DND-41 (cell line): ENCODE results near the gene MAML3.
A peak's percentile ranks its signal among the peaks of the same experiment; 100 is the strongest.

Experiments
- ATAC-seq: fragments of 200-7000 bp; cut with Tn5 transposase; 3 replicates; pipeline ENCODE4 v1.9.1; 2021; ENCODE audit warnings: low read depth; ENCODE audit not compliant: insufficient read depth
- DNase-seq: peaks from one replicate; pipeline ENCODE4 v3.0.0-alpha.2; 2020
- H2AFZ ChIP-seq: 2 replicates; pipeline ENCODE4 v1.6.0; 2012; ENCODE audit warnings: low read depth, low read length
- H3K27ac ChIP-seq: 2 replicates; pipeline ENCODE4 v1.5.1; 2012; ENCODE audit warnings: low read length, inconsistent platforms
- H3K27me3 ChIP-seq: fragments of 200-600 bp; sonication (generic); 2 replicates; pipeline ENCODE4 v1.6.0; 2012; ENCODE audit warnings: low read length, mild to moderate bottlenecking, inconsistent platforms; ENCODE audit not compliant: insufficient read depth, poor library complexity
- H3K36me3 ChIP-seq: 2 replicates; pipeline ENCODE4 v1.5.1; 2012; ENCODE audit warnings: low read length, inconsistent platforms; ENCODE audit not compliant: insufficient read depth
- H3K4me1 ChIP-seq: 2 replicates; pipeline ENCODE4 v1.5.1; 2012; ENCODE audit warnings: mild to moderate bottlenecking, low read length; ENCODE audit not compliant: insufficient read depth
- H3K4me2 ChIP-seq: 2 replicates; pipeline ENCODE4 v1.6.0; 2012; ENCODE audit warnings: mild to moderate bottlenecking, moderate library complexity, low read length, inconsistent platforms; ENCODE audit not compliant: insufficient read depth
- H3K4me3 ChIP-seq, 2 experiments: fragments of 200-600 bp in 1 of 2; shearing (Covaris generic) in 1 of 2; 2 replicates each; pipeline ENCODE4 v1.5.1; 2012 to 2016; ENCODE audit warnings: inconsistent platforms in 2 of 2, low read length in 2 of 2, mild to moderate bottlenecking in 2 of 2, low read depth in 1 of 2, moderate library complexity in 1 of 2
- H3K79me2 ChIP-seq: 2 replicates; pipeline ENCODE4 v1.6.0; 2012; ENCODE audit warnings: low read length, inconsistent platforms; ENCODE audit not compliant: insufficient read depth
- H3K9ac ChIP-seq: 2 replicates; pipeline ENCODE4 v1.6.0; 2012; ENCODE audit warnings: low read depth, mild to moderate bottlenecking, inconsistent platforms, low read length, moderate library complexity
- H3K9me3 ChIP-seq: 2 replicates; pipeline ENCODE4 v1.5.1; 2012; ENCODE audit warnings: low read length, moderate library complexity, mild to moderate bottlenecking, inconsistent platforms; ENCODE audit not compliant: insufficient read depth, severe bottlenecking
- H4K20me1 ChIP-seq: 2 replicates; pipeline ENCODE4 v1.6.0; 2012; ENCODE audit warnings: low read length; ENCODE audit not compliant: insufficient read depth
- EZH2 ChIP-seq: IDR thresholded peaks from 3 replicates; pipeline ENCODE4 v1.6.1; 2012; ENCODE audit warnings: borderline replicate concordance, low read depth, mild to moderate bottlenecking, moderate library complexity, low read length, inconsistent platforms; ENCODE audit not compliant: severe bottlenecking
- TF ChIP-seq, protein P1 (sequence below): IDR thresholded peaks from 2 replicates; pipeline ENCODE4 v1.5.1; 2012; ENCODE audit warnings: borderline replicate concordance, low read length, moderate library complexity, mild to moderate bottlenecking; ENCODE audit not compliant: poor library complexity, severe bottlenecking; ENCODE audit errors: extremely low read depth

Gene MAML3

DNA sequence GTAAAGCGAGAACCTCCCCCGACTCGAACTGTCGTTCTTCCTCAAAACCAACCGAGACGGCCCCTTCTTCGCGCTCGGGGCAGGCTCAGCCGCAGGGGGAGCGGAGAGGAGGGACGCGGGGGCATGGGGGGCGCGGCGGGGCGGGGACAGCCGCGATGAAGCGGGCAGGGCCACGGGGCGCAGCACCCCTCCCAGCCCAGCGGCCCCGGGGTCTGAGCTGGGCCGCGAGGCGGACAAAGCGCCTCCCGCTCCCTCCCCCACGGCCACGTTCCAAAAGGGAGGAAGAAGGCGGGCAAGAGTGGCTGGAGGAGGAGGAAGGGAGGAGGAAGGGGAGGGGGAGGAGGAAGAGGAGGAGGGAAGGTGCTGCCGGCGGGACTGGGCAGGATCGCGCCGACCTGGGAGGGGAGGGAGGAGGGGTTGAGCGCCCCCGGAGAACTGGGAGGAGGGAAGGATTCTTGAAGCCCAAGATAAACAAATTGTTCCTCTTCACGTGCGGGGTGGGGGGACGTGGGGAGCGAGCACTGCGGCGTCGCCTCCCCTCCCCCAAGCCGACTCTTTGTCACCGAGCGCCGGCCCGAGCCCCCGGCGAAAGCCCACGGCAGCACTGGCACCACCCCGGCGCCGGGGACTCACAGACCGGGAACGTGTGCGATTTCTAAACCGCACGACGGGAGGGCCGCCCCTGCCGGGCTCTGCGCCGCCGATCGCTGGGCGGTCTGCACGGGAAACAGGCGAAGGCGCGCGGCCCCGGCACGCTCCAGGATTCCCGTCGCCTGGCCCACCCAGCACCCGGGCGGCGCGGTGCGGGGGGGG is 2.9 kb downstream of the MAML3 start:
- Histone ChIP-seq H3K9me3 (no peaks in the 10 kb centered on the region), H3K4me2 (peak overlapping the region; percentile 79), H3K4me1 (peaks cover 41% of the 10 kb centered on the region), H3K27me3 (peaks cover 7% of the 10 kb centered on the region), H3K79me2 (peaks cover 5% of the 10 kb centered on the region), H3K36me3 (no peaks in the 10 kb centered on the region), H4K20me1 (no peaks in the 10 kb centered on the region), H3K27ac (peak overlapping the region; percentile 82), H3K9ac (peak overlapping the region; percentile 70), H3K4me3 (peak overlapping the region; percentile 53 to 65), H2AFZ (peak overlapping the region; percentile 86)
- ATAC-seq = peak; percentile 58
- peak; percentile 92 for DNase-seq
- no peak for TF ChIP-seq EZH2
- TF ChIP-seq, protein P1, sequence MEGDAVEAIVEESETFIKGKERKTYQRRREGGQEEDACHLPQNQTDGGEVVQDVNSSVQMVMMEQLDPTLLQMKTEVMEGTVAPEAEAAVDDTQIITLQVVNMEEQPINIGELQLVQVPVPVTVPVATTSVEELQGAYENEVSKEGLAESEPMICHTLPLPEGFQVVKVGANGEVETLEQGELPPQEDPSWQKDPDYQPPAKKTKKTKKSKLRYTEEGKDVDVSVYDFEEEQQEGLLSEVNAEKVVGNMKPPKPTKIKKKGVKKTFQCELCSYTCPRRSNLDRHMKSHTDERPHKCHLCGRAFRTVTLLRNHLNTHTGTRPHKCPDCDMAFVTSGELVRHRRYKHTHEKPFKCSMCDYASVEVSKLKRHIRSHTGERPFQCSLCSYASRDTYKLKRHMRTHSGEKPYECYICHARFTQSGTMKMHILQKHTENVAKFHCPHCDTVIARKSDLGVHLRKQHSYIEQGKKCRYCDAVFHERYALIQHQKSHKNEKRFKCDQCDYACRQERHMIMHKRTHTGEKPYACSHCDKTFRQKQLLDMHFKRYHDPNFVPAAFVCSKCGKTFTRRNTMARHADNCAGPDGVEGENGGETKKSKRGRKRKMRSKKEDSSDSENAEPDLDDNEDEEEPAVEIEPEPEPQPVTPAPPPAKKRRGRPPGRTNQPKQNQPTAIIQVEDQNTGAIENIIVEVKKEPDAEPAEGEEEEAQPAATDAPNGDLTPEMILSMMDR = no peak

DNA sequence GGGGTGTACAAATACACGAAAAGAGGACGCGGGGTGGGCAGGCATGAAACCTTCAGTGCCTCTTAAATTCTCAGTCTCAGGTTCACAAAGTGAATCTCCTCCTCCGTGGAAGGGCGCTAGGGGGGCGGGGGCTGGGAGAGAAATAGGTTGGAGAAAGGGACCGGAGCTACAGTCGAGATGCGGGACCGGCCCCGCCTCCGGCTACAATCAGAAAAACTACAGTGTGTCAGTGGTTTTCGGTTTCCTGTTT is 3.4 kb downstream of the MAML3 start:
- peak overlapping the region; percentile 53 to 65; a peak in 3 of 4 replicates for H3K4me3 ChIP-seq
- H3K79me2 ChIP-seq = peaks cover 5% of the 10 kb centered on the region
- H4K20me1 ChIP-seq = no peaks in the 10 kb centered on the region
- no peak for TF ChIP-seq EZH2
- TF ChIP-seq, protein P1 = no peak
- peak overlapping the region; percentile 82 for H3K27ac ChIP-seq
- peak overlapping the region; percentile 60 for H2AFZ ChIP-seq
- no peak for DNase-seq
- peaks cover 40% of the 10 kb centered on the region for H3K4me1 ChIP-seq
- peaks cover 7% of the 10 kb centered on the region for H3K27me3 ChIP-seq
- H3K9ac ChIP-seq = peak overlapping the region; percentile 70
- H3K36me3 ChIP-seq = no peaks in the 10 kb centered on the region
- ATAC-seq = no peak
- no peaks in the 10 kb centered on the region for H3K9me3 ChIP-seq
- peak overlapping the region; percentile 79 for H3K4me2 ChIP-seq

DNA sequence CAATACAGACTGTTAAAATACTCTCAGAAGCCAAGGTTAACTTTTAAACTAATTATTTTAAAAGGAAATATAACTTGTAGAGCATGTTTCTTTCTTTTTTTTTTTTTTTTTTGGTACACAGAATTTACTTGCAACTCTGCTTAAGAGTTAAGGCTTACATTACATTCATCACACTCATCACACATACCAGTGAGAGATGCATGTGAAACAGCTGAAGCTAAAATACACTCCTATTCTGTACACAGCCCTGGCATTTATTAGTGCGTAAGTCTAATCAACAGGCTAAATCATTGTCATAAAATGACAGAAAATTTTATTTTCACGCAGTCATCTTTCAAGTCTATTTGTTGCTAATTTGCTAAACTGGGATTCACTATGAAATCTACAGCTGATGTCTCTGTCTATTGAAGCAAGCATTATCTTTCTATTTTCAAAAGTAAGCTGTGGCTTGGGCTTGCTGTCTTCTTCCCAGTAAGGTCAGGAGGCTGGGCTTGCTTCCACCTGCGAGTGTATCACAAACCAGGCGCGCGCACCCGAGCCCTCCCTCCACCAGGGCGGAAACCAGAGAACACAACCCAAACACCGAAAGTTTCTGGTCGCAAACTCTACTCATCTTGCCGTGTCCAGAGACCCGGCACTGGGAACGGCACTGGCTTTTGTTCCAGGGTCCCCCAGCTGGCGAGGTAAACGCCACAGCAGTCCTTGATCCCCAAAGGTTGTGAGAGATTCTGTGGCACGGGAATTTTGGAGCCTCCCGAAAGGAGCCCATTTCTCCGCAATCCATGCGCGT is 3.9 kb downstream of the MAML3 start:
- ATAC-seq (peak; percentile 38), DNase-seq (peak; percentile 87)
- Histone ChIP-seq H2AFZ (peak overlapping the region; percentile 60), H3K9me3 (no peaks in the 10 kb centered on the region), H3K27me3 (peaks cover 7% of the 10 kb centered on the region), H3K4me2 (peak overlapping the region; percentile 79), H3K4me3 (peak overlapping the region; percentile 53 to 65; a peak in 3 of 4 replicates), H3K9ac (peak overlapping the region; percentile 70), H3K36me3 (no peaks in the 10 kb centered on the region), H3K79me2 (peaks cover 5% of the 10 kb centered on the region), H3K4me1 (peaks cover 40% of the 10 kb centered on the region), H4K20me1 (no peaks in the 10 kb centered on the region), H3K27ac (peak overlapping the region; percentile 82)
- no peak for TF ChIP-seq EZH2
- TF ChIP-seq, protein P1 = no peak
